ENCODE results near the gene TMEM223. TPM values are rescaled to one million over a fixed set of nuclear protein-coding genes. Genes with fewer than 3 reads are reported as not detected.

The TMEM223 gene
- total RNA-seq, 1 experiment from 2014 or later, result 22.2 TPM

GRCh38 chr11:62832336-62833234, 40.8 kb upstream of the TMEM223 start, which contains the start of gene TEX54:
TSS of gene TEX54 (minus strand) at chr11:62832841.
- Histone ChIP-seq H3T11ph (ENCODE audit: low read length) (no peak within 1 kb of the TSS), H3K27ac (ENCODE audit: insufficient read length, low read depth, low read length) (no peak within 1 kb of the TSS), H2BK5ac (ENCODE audit: insufficient read length, low read length) (peak within 1 kb of the TSS; percentile 41), H3K9me3 (ENCODE audit: control insufficient read depth, low read depth, low read length) (no peaks in the 10 kb centered on the region), H3K4me1 (ENCODE audit: insufficient read depth, low read length) (no peaks in the 10 kb centered on the region), H3K79me1 (ENCODE audit: insufficient read depth, low read depth, low read length, poor library complexity, severe bottlenecking) (peaks cover under 1% of the 10 kb centered on the region), H3K4me2 (ENCODE audit: insufficient read depth, insufficient read length, low read length) (peak within 1 kb of the TSS; percentile 91), H3K56ac (ENCODE audit: insufficient read length, low read depth, low read length) (no peak within 1 kb of the TSS), H2BK20ac (ENCODE audit: low read depth, low read length, poor library complexity, severe bottlenecking) (no peak within 1 kb of the TSS), H4K20me1 (ENCODE audit: control insufficient read depth, insufficient read depth, insufficient read length) (no peaks in the 10 kb centered on the region), H2BK12ac (ENCODE audit: insufficient read length, low read depth, low read length) (no peak within 1 kb of the TSS), H4K8ac (replicated peaks; ENCODE audit: insufficient read length, low read depth, low read length) (no peak within 1 kb of the TSS), H3K23me2 (ENCODE audit: insufficient read length, low read depth, low read length, poor library complexity, severe bottlenecking) (peaks cover 10% of the 10 kb centered on the region), H3K79me2 (ENCODE audit: insufficient read depth, low read length) (peaks cover 6% of the 10 kb centered on the region; the same call in 1 of the 2 replicates), H3K14ac (ENCODE audit: insufficient read depth, low read length) (peak within 1 kb of the TSS; percentile 99), H2AK5ac (ENCODE audit: insufficient read length, low read length) (no peak within 1 kb of the TSS), H2BK120ac (ENCODE audit: low read depth, low read length, poor library complexity, severe bottlenecking) (no peak within 1 kb of the TSS), H3K27me3 (ENCODE audit: insufficient read depth, low read length) (no peaks in the 10 kb centered on the region), H2BK15ac (ENCODE audit: low read depth, low read length) (no peak within 1 kb of the TSS), H4K5ac (ENCODE audit: insufficient read length, low read depth, low read length) (no peak within 1 kb of the TSS), H4K91ac (ENCODE audit: insufficient read length, low read depth, low read length) (no peak within 1 kb of the TSS), H2AFZ (ENCODE audit: low read length) (no peak within 1 kb of the TSS), H3K18ac (ENCODE audit: insufficient read length, low read depth, low read length) (peak within 1 kb of the TSS; percentile 99), H3K9ac (ENCODE audit: extremely low read depth, insufficient read length, low read length) (peak within 1 kb of the TSS; percentile 85), H3K23ac (ENCODE audit: insufficient read length, low read depth, low read length) (no peak within 1 kb of the TSS), H3K4ac (ENCODE audit: low read depth, low read length) (no peak within 1 kb of the TSS; the same call in 1 of the 2 replicates)
- H3K4me3 Mint-ChIP-seq, result peak within 1 kb of the TSS; percentile 99 to 100
- no peak for DNase-seq
- H3K27me3 Mint-ChIP-seq (ENCODE audit: low read depth), result no peaks in the 10 kb centered on the region
- peaks cover 17 to 24% of the 10 kb centered on the region in 2 experiments for H3K4me1 Mint-ChIP-seq
- TF ChIP-seq, protein P1, sequence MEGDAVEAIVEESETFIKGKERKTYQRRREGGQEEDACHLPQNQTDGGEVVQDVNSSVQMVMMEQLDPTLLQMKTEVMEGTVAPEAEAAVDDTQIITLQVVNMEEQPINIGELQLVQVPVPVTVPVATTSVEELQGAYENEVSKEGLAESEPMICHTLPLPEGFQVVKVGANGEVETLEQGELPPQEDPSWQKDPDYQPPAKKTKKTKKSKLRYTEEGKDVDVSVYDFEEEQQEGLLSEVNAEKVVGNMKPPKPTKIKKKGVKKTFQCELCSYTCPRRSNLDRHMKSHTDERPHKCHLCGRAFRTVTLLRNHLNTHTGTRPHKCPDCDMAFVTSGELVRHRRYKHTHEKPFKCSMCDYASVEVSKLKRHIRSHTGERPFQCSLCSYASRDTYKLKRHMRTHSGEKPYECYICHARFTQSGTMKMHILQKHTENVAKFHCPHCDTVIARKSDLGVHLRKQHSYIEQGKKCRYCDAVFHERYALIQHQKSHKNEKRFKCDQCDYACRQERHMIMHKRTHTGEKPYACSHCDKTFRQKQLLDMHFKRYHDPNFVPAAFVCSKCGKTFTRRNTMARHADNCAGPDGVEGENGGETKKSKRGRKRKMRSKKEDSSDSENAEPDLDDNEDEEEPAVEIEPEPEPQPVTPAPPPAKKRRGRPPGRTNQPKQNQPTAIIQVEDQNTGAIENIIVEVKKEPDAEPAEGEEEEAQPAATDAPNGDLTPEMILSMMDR (conservative IDR thresholded peaks at IDR 0.05), result no peak
- H3K36me3 Mint-ChIP-seq (ENCODE audit: insufficient read depth in 1 of 3, low read depth in 3 of 3), result peaks cover 31 to 55% (median 54%) of the 10 kb centered on the region in 3 experiments
- WGBS (ENCODE audit: extremely low coverage, insufficient read length, low lambda C conversion rate), result no CpG with 5 or more reads among the region's 40 CpGs
- no peaks in the 10 kb centered on the region; a peak in 1 of 5 replicates for H3K9me3 Mint-ChIP-seq
- H3K27ac Mint-ChIP-seq, result peak within 1 kb of the TSS; percentile 100

Measured in H9 (cell line).